Mucosa of rectum (tissue), 2 donors: Measurements from ENCODE around the gene PTTG1IP2.

ENCODE experiments used
- H3K27ac ChIP-seq, 2 donors: one replicate each; pipeline ENCODE4 v1.7.0; 2013; ENCODE audit warnings: inconsistent platforms in 2 of 2, low read depth in 2 of 2, low read length in 2 of 2
- H3K27me3 ChIP-seq, 2 donors: one replicate each; pipeline ENCODE4 v1.7.0; 2013; ENCODE audit warnings: low read length in 2 of 2; ENCODE audit not compliant: control insufficient read depth in 2 of 2, insufficient read depth in 2 of 2
- H3K36me3 ChIP-seq, 2 donors: one replicate each; pipeline ENCODE4 v1.7.0; 2013; ENCODE audit warnings: low read length in 2 of 2; ENCODE audit not compliant: control insufficient read depth in 2 of 2, insufficient read depth in 2 of 2
- H3K4me1 ChIP-seq, 2 donors: one replicate each; pipeline ENCODE4 v1.7.0; 2013; ENCODE audit warnings: low read length in 2 of 2, mild to moderate bottlenecking in 1 of 2; ENCODE audit not compliant: control insufficient read depth in 2 of 2, insufficient read depth in 2 of 2
- H3K4me3 ChIP-seq, 2 donors: one replicate each; pipeline ENCODE4 v1.7.0; 2013; ENCODE audit warnings: low read length in 2 of 2
- H3K9ac ChIP-seq, 2 donors: one replicate each; pipeline ENCODE4 v1.7.0; 2013; ENCODE audit warnings: low read length in 2 of 2, low read depth in 1 of 2, mild to moderate bottlenecking in 1 of 2
- H3K9me3 ChIP-seq, 2 donors: one replicate each; pipeline ENCODE4 v1.7.0; 2013; ENCODE audit warnings: low read length in 2 of 2; ENCODE audit not compliant: control insufficient read depth in 2 of 2
- donor health status: healthy.
- donor health status: Normal muscosa, but diverticular disease.

PTTG1IP2 gene

GRCh38 chr7:90507692-90508091 is 38.3 kb downstream of the PTTG1IP2 start:
- Histone ChIP-seq H3K4me1 (peaks cover 0 to 2% of the 10 kb centered on the region in 2 donors), H3K9ac (no peak overlapping the region), H3K36me3 (no peaks in the 10 kb centered on the region), H3K9me3 (no peaks in the 10 kb centered on the region), H3K27me3 (no peaks in the 10 kb centered on the region), H3K4me3 (no peak overlapping the region), H3K27ac (no peak overlapping the region)

GRCh38 chr7:90511776-90512175 is 42.3 kb downstream of the PTTG1IP2 start:
- H3K4me3 ChIP-seq: no peak overlapping the region
- no peaks in the 10 kb centered on the region for H3K9me3 ChIP-seq
- no peaks in the 10 kb centered on the region for H3K36me3 ChIP-seq
- no peak overlapping the region for H3K9ac ChIP-seq
- H3K4me1 ChIP-seq: peaks cover 2% of the 10 kb centered on the region in 2 donors
- H3K27me3 ChIP-seq: no peaks in the 10 kb centered on the region
- no peak overlapping the region for H3K27ac ChIP-seq

- Histone ChIP-seq H3K4me1 (peaks cover 2% of the 10 kb centered on the region in 2 donors), H3K4me3 (no peak overlapping the region), H3K36me3 (no peaks in the 10 kb centered on the region), H3K9ac (no peak overlapping the region), H3K9me3 (no peaks in the 10 kb centered on the region), H3K27me3 (no peaks in the 10 kb centered on the region), H3K27ac (no peak overlapping the region)
These were observed 43.4 kb downstream of the PTTG1IP2 start for GRCh38 chr7:90512821-90513254.

GRCh38 chr7:90516257-90516656 is 46.8 kb downstream of the PTTG1IP2 start:
- H3K9me3 ChIP-seq: no peaks in the 10 kb centered on the region
- peaks cover 2% of the 10 kb centered on the region in 2 donors for H3K4me1 ChIP-seq
- no peak overlapping the region for H3K9ac ChIP-seq
- no peaks in the 10 kb centered on the region for H3K27me3 ChIP-seq
- H3K4me3 ChIP-seq: no peak overlapping the region
- no peaks in the 10 kb centered on the region for H3K36me3 ChIP-seq
- no peak overlapping the region for H3K27ac ChIP-seq

- Histone ChIP-seq H3K4me1 (no peaks in the 10 kb centered on the region), H3K4me3 (no peak overlapping the region), H3K27ac (no peak overlapping the region), H3K9ac (no peak overlapping the region), H3K9me3 (no peaks in the 10 kb centered on the region), H3K36me3 (no peaks in the 10 kb centered on the region), H3K27me3 (no peaks in the 10 kb centered on the region)
These were observed 49.2 kb downstream of the PTTG1IP2 start for GRCh38 chr7:90518630-90519029.

GRCh38 chr7:90520484-90520883 is 51.0 kb downstream of the PTTG1IP2 start:
- Histone ChIP-seq H3K9ac (no peak overlapping the region), H3K4me3 (no peak overlapping the region), H3K36me3 (no peaks in the 10 kb centered on the region), H3K27ac (no peak overlapping the region), H3K27me3 (no peaks in the 10 kb centered on the region), H3K9me3 (no peaks in the 10 kb centered on the region), H3K4me1 (no peaks in the 10 kb centered on the region)

GRCh38 chr7:90530263-90530662 is 60.8 kb downstream of the PTTG1IP2 start:
- no peaks in the 10 kb centered on the region for H3K4me1 ChIP-seq
- H3K4me3 ChIP-seq: no peak overlapping the region
- no peak overlapping the region for H3K9ac ChIP-seq
- no peaks in the 10 kb centered on the region for H3K36me3 ChIP-seq
- no peaks in the 10 kb centered on the region for H3K27me3 ChIP-seq
- peaks cover 0 to 4% of the 10 kb centered on the region in 2 donors for H3K9me3 ChIP-seq
- H3K27ac ChIP-seq: no peak overlapping the region

GRCh38 chr7:90532231-90532929 is 62.9 kb downstream of the PTTG1IP2 start:
- Histone ChIP-seq H3K4me1 (no peaks in the 10 kb centered on the region), H3K27me3 (no peaks in the 10 kb centered on the region), H3K9me3 (peaks cover 0 to 4% of the 10 kb centered on the region in 2 donors), H3K9ac (no peak overlapping the region), H3K36me3 (no peaks in the 10 kb centered on the region), H3K27ac (no peak overlapping the region), H3K4me3 (no peak overlapping the region)

GRCh38 chr7:90536449-90536848 is 67.0 kb downstream of the PTTG1IP2 start:
- H3K4me1 ChIP-seq: no peaks in the 10 kb centered on the region
- H3K4me3 ChIP-seq: no peak overlapping the region
- no peak overlapping the region for H3K9ac ChIP-seq
- H3K27ac ChIP-seq: no peak overlapping the region
- H3K36me3 ChIP-seq: no peaks in the 10 kb centered on the region
- no peaks in the 10 kb centered on the region for H3K27me3 ChIP-seq
- H3K9me3 ChIP-seq: no peaks in the 10 kb centered on the region

- no peaks in the 10 kb centered on the region for H3K4me1 ChIP-seq
- H3K4me3 ChIP-seq: no peak overlapping the region
- no peaks in the 10 kb centered on the region for H3K27me3 ChIP-seq
- no peaks in the 10 kb centered on the region for H3K36me3 ChIP-seq
- no peaks in the 10 kb centered on the region for H3K9me3 ChIP-seq
- H3K9ac ChIP-seq: no peak overlapping the region
- H3K27ac ChIP-seq: no peak overlapping the region
These were observed 69.0 kb downstream of the PTTG1IP2 start for GRCh38 chr7:90538405-90538804.
